T follicular helper cell (primary cell): ENCODE data around the gene CCP110.

Experiments
- DNase-seq: peaks from one replicate; pipeline ENCODE4 v3.0.0-alpha.2; 2020; ENCODE audit warnings: low read depth

The CCP110 gene

DNA sequence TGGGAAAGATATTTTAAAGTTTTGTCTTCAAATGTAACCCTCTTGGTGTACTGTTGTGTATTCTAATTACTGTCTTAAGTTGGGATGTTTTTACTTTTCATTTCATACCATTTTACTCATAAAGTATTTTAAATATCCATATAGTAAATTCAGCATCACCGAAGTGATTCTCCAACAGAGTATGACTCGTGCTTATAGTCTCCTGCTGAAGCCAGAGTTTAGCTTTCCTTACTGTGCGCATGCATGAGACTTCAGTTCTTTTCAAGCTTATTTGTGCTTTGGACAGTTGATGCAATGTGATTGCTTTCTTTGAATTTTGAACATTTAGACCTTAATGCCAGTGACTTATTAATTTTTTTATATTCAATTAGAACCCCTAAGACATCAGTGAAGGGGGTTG lies 24.4 kb downstream of the CCP110 start:
- DNase-seq: no peak

DNA sequence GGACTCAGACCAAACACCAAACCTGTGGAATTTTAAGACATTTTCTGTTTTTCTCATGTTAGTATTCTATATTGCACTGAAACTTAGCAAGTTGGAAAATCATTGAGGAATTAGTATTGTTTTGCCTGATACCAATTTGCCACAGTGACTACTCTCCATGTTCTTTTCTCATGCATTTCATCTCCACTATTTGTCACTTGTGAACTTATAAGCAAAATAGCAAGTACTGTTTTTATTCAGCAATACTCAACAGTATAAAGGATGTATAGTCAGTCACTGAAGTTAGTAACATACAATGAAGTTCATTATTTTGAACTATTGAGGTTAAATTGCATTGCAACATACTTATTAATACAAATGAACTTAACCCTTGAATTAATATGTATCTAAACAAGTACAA lies 25.9 kb downstream of the CCP110 start:
- no peak for DNase-seq

DNA sequence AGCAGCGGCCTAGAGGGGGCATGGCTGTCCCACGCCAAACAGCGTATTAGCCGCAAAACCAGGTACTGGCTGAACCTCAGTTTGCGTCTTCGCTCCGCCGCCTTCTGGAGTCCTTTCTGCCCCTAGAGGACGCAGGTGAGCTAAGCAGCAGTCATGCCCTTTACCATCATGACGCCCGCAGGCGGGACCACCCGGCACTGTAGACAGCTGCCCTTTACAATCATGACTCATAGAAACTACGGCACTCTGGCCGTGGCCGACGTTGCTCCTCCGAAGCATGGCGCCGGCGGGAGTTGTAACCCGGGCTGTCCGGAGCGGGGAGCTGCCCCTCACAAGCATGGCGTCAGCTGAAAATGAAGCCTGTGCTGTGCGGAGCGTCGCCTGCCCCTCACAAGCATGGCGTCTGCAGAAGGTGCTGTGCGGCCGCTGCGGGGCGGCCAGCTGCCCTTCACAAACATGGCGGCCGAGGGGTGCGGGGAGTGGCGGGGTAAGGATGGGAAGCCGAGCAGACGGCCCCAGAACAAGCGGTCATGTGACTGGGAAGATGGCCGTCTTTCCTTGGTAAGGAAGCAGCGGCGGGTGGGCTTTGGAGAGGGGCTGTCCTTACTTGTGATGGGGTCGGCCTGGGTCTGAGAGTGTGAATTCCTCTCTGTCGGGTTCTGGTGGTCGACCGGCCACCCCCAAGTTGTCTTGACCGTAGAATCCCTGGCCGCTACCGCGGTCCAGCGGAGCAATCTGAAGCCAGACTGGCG lies 31.6 kb downstream of the CCP110 start, which contains the start of gene VPS35L:
Gene VPS35L, plus strand, starts transcription at position 518 of the 752 bp plus-strand sequence. Its CDS starts 27 bp downstream, at position 545.
- DNase-seq: peak; percentile 93

DNA sequence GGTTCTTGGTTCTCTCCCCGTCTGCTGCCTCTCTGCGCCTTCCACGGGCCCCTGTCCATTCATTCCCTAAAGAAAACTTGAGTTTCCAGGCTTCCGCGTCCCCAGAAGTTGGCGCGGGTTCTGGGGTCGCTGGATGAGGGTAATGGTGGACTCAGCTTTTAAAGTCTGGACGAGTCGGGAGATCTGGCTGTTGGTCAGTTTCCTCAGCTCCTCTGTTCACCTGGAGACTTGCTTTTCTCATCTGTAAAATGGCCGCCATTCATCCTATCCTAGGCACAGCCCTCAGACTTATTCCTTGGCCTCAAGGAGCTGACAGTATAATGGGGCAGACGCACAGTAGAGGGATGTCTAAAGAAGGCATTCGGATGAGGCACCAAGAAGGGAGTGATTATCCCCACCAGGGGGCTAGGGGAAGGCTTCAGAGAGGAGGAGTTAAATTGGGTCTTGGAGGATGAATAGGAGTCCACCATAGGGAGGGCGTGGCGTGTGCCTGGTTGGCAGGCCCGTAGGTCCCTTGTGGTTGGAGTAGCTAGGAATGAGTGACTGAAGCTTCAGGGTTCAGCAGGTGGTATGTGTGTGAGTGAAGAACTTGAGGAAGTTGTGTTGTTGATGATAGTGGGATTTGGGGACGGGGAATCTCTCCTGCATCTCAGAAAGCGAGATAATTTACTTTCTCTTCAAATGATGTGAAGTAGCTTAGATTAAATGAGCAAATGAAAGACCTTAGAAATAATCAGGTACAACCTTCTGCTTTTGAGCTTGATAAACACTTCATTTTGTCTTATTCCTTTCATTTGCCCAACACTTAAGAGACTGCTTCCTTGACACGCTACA lies 32.4 kb downstream of the CCP110 start:
- no peak for DNase-seq

DNA sequence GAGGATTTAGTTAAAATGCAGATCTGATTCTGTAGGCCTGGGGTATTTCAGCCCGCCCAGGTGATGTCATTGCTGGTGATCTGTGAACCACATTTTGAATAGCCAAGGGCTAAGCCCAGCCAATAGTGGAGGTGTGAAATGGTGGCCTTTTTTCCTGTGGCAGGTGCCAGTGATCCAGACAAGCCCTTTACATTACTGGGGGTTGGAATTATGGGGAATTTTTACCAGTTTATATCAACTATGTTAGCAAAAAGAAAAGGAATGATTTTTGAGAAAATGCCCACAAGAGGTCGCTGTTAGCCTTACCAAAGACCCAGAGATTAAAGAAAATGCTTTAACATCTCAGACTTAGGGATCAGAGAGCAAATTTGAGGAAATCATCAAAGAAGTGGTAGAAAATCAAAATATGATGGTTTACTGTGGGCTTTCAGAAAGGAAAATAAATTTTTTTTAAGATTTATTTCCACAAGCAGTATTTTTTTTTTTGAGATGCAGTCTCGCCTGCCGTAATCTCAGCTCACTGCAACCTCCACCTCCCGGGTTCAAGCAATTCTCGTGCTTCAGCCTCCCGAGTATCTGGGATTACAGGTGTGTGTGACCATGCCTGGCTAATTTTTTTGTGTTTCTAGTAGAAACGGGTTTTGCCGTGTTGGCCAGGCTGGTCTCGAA lies 35.6 kb downstream of the CCP110 start:
- DNase-seq: no peak

DNA sequence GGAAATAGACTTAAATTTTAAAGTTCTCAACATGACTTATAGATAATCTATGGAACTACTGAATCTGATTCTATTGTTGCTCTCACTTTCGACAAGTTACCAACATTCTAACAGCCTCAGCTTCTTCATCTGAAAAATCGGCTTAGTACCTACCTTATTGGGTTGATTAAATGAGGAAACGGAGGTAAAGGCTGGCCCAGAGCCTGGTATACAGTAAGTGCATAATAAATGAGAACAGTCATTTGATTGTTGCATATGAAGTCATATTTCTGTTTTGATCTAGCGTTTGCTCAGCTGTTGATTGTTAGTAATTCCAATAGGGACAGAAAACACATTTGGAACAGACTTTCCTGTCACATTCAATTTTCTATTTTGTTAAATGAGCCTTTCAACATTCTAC lies 36.3 kb downstream of the CCP110 start:
- DNase-seq: no peak

DNA sequence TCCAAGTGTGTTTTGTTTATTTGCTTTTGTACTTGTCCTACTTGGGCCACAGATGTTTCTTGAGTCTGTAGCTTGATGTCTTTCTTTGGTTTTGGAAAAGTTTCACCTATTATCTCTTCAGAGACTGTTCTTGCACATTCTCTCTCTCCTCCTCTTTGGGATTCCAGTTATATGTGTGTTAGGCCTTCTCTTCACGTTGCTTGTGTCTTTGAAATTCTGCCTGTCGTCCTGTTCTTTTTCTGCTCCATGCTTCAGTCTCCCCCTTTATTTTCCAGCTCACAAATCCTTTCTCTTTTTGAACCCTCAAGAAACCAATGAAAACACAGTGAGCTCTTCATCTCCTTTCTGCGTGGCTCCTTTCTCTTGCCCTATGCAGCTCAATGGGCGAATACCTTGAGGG lies 39.6 kb downstream of the CCP110 start:
- no peak for DNase-seq

DNA sequence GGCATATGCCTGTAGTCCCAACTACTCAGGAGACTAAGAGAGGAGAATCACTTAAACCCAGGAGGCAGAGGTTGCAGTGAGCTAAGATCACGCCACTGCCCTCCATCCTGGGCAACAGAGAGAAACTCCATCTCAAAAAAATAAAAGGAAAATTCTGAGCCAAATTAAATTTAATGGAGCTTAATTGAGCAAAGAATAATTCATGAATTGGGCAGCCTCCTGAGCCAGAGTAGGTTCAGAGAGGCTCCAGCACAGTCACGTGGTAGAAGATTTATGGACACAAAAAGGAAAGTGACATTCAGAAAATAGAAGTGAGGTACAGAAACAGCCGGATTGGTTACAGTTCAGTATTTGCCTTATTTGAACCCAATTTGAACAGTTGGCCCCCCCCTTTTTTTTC lies 42.6 kb downstream of the CCP110 start:
- no peak for DNase-seq

DNA sequence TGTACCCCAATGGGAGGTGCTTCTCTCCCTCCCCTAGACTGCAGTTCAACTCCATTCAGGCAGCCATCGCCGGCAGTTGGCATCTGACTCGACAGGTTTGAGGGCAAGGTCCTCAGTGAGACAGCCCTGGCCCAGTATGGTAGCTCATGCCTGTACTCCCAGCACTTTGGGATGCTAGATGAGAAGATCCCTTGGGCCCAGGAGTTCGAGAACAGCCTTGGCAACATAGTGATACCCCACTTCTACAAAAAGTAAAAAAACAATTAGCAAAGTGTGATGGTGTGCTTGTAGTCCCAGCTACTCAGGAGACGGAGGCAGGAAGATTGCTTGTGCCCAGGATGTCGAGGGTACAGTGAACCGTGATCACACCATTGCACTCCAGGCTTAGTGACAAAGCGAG lies 43.8 kb downstream of the CCP110 start:
- no peak for DNase-seq

DNA sequence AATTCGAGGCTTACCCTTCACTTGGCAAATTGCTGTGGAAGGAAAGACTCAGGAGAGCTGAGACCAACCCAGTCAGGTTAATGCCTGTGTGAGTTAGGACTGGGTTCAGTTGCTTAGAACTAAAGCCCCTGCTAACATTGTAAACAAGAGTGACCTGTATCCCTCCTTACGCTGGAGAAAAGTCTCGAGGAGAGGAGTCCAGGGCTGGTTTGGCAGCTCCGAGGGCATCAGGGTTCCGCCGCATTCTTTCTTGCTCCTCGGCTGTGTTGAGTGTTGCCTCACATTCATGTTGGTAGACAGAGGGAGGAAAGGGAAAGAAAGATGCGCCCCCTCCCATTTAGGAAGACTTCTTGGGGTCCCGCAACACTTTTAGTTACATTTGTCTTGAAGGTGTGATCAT lies 50.3 kb downstream of the CCP110 start:
- no peak for DNase-seq

DNA sequence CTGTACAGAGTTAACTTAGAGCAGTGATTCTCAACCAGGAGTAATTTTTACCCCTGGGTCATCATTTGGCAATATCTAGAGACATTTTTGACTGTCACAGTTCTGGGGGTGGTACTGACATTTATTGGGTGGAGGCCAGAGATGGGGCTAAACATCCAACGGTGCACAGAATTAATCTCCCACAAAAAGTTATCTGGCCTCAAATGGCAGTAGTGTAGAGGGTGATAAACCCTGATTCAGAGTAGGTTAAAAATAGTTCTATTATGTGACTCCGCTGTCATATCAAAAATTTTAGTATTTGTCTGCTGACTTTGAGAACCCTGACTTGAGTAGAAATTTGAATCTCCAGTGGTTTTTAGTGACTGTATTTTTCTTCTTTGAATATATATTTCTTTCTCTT lies 50.9 kb downstream of the CCP110 start:
- DNase-seq: no peak

DNA sequence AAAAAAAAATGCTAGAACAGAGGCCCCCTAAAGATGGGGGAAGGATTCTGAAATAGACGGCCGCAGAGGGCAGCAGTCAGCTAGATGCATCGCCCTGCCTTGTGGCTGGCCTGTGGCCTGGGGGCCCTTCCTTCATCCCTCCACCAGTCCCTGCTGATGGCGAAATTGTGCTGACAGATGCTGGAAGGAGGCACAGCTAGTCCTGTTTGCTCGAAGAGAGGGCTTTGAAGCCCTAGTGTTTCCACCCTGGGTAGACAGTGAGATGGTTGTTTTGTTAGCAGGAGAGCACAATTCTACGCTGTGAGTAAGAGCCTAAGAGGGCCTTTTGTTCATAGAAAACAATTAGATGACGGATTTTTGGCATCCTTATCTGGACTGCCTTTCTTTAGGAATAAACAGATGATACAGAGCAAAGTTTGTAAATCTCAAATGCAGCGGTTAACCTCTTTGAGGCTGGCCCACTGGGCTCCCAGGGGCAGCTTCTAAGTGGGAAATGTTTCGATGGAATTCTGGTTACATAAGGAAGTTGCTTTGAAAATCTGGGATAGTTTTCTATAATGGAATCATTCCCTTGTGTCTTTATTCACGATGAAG lies 54.7 kb downstream of the CCP110 start:
- DNase-seq: no peak

DNA sequence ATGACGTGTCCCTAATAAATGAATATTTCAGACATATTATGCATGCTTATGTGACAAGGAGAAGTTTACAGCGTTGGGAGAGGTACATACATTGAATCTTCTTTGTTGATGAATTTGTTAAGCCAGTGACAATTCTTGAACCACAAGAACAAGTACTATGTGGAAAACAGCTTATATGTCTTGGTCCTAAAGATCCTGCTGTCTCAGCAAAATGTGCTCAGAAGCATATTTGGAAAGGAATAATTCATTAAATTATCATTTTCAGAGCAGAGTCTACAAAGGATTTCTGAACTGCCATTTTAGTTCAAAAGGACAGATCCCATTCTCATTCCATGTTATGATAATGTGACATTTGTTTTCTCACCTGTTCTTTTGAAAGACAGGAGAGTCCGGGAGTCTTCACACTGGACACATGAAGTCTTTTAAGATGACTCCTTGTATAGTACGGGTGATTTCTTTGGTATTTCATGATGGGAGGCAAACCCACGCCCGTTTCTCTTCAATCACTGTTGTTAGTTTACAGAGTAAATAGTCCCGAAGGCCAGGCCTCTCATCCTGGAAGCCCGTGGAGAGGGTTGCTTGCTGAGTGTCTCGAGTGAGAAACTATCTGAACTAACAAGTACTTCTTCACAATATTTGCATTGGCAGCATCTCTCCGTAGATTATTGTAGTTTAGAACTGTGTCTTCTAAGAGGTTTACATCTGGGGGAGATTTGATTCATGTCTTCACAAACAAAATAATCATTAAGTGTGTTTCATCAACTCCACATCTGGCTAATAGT lies 58.5 kb downstream of the CCP110 start:
- no peak for DNase-seq

DNA sequence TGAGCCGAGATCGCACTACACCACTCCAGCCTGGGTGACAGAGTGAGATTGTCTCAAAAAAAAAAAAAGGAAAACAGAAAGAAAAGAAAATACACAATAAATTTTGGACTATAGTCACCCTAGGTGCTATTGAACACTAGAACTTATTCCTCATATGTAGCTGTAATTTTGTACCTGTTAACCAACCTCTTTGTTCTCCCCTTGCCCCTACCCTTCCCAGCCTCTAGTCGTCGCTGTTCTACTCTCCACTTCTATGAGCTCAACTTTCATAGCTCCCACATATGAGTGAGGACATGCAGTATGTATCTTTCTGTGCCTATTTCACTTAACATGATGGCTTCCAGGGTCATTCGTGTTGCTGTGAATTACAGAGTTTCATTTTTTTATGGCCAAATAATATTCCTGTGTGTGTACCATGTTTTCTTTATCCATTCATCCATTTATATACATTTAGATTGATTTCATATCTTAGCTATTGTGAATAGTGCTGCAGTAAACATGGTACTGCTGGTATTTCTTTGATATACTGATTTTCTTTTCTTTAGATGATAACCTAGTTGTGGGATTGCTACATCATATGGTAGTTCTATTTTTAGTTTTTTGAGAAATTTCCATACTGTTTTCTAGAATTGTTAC lies 60.0 kb downstream of the CCP110 start:
- DNase-seq: no peak

DNA sequence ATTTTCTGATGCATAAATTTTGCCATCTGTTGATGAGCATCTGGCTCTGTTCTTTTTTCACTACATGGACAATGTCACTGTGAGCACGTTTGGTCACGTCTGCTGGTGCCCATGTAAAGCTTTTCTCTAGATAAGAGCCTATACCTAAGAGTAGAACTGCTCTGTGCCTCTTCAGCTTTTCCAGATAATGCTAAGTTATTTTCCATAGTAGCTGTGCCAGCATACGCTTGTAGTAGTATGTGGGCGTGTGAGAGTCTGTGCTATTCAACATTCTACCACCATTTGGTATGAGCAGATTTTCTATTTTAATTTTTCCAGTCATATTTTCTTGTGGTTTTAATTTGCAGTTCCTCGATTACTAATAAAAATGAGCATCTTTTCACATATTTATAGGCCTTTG lies 64.9 kb downstream of the CCP110 start:
- no peak for DNase-seq

DNA sequence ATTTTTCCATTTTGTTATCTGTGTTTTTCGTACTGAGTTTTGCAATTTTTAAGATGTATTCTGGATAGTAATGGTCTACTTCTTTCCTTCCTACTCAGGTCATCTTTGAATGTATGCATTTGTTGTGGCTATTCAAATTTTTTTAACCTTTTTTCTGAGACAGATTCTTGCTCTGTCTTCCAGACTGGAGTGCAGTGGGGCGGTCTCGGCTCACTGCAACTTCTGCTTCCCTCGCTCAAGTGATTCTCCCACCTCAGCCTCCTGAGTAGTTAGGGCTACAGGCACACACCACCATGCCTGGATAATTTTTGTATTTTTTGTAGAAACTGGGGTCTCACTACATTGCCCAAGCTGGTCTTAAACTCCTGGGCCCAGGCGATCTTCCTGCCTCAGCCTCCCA lies 65.4 kb downstream of the CCP110 start:
- DNase-seq: no peak

DNA sequence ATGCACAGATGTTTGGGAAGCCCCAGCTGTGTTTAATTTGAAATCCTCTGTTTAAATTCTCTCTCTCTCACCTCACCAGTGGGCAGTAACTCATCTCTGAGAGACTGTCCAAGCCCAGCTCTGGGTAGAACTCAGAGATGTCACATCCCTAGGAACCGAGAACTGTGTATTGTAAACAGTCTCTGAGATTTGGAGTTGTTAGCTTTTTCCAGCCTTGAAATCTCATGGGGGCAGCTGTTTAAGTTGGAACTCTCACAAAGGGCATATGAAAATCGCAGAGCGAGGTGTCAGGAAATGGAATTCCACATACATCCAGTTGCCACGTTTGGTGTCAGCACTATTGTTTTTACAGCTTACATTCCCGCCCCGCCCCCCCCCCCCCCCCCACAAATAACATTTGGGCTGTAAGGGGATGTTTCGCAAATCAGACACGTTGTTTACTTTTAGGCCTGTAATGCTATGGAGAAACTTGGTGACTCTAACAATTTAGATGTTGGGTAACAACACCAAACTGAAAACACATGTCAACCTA lies 66.1 kb downstream of the CCP110 start:
- DNase-seq: no peak

DNA sequence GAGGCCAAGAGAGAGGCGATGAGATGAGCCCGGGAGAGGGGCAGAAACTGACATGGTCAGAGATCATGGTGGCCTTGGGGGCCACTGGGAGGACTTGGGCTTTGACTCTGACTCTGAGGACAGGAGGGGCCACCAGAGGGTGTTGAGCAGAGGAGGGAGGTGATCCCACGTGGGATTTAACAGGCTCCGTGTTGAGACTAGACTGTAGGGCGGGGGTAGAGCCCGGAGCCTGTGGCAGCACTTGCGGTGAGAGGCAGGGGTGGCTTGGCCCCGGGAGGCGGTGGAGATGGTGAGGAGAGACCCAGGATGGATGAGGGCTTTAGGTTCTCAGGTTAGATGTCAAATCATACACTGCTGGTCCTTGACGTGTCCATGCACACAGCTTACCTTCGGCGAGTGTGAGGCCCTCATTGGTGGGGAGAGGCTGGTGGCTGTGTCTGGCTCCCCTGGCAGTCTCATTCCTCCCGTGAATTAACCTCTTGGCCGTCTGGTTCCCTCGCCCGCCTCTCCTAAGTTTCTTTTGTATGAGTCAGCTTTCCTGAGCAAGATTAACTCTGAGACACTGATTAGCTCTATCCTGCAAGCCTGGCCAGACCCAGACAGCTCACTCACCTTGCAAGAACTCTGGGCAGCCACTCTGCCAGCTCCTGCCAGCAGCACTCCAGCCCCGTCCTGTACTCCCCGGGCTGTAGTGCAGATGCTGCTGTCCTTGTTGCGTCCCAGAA lies 71.5 kb downstream of the CCP110 start:
- no peak for DNase-seq

DNA sequence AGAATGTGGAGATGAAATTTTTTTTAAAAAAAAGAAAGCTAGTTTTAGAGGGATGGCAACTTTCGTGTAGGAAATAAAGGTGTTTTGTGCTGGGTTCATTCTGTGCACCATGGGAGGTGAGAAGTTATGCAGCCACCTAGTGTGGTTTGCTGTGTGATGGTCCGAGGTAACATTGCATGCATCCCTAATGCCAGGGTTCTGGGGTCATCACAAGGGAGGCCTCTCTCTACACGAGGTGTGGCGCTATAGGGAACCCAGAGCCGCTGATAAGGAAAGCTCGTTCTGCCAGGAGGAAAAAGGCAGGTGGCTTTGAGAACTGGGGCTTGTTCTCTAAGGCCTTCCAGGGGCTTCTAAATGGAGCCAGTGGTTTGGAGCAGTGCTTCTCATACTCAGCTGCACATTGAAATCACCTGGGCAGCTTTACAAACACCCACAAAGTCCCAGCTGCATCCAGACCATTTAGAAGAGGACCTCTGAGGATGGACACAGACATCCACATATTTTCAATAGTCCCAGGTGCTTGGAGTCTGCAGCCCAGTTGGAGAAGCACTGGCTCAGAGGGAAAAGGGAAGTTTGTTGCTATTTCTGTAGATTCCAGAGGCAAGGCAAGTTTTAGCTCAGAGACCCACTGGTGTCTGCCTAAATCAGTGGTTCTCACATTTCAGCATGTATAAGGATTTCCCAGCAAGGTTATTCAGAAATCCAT lies 75.2 kb downstream of the CCP110 start:
- DNase-seq: no peak
